Fibroblast of lung (primary cell): ENCODE results near the gene AMN. TPM values are rescaled to one million over a fixed set of nuclear protein-coding genes. Genes with fewer than 3 reads are reported as not detected.

ENCODE experiments used
- DNase-seq, 2 donors: peaks; one replicate each; pipeline versions ENCODE4 v3.0.0 to v3.0.0-alpha.2; 2010; ENCODE audit warnings: low read depth in 2 of 2
- H2AFZ ChIP-seq: 2 replicates; pipeline ENCODE4 v1.5.1; 2012; ENCODE audit warnings: low read length, control low read depth, inconsistent platforms
- H3K27ac ChIP-seq: 2 replicates; pipeline ENCODE4 v1.5.1; 2011; ENCODE audit warnings: low read length, control low read depth; ENCODE audit not compliant: insufficient read depth
- H3K27me3 ChIP-seq: 2 replicates; pipeline ENCODE4 v1.5.1; 2011; ENCODE audit warnings: mild to moderate bottlenecking, low read length; ENCODE audit not compliant: control insufficient read depth, insufficient read depth
- H3K36me3 ChIP-seq: 2 replicates; pipeline ENCODE4 v1.5.1; 2011; ENCODE audit warnings: low read length; ENCODE audit not compliant: control insufficient read depth, insufficient read depth
- H3K4me1 ChIP-seq: 2 replicates; pipeline ENCODE4 v1.5.1; 2011; ENCODE audit warnings: low read length; ENCODE audit not compliant: control insufficient read depth, insufficient read depth; ENCODE audit errors: extremely low read depth
- H3K4me2 ChIP-seq: 2 replicates; pipeline ENCODE4 v1.5.1; 2011; ENCODE audit warnings: low read length, control low read depth; ENCODE audit not compliant: insufficient read depth; ENCODE audit errors: extremely low read depth
- H3K4me3 ChIP-seq, 4 experiments: fragments of 200-600 bp in 1 of 4; sonication (generic) in 1 of 4; replicated peaks in 1 of 4; 2 replicates each; pipeline ENCODE4 v1.5.1; 2011 to 2016; ENCODE audit warnings: low read length in 4 of 4, low read depth in 3 of 4, mild to moderate bottlenecking in 3 of 4, control low read depth in 2 of 4, inconsistent platforms in 1 of 4, mixed read lengths in 1 of 4; ENCODE audit not compliant: insufficient read depth in 1 of 4; ENCODE audit errors: control extremely low read depth in 1 of 4
- H3K79me2 ChIP-seq: 2 replicates; pipeline ENCODE4 v1.5.1; 2012; ENCODE audit warnings: mild to moderate bottlenecking, low read length, inconsistent platforms; ENCODE audit not compliant: control insufficient read depth, insufficient read depth
- H3K9ac ChIP-seq: 2 replicates; pipeline ENCODE4 v1.5.1; 2011; ENCODE audit warnings: mild to moderate bottlenecking, low read length, control low read depth; ENCODE audit not compliant: insufficient read depth
- H3K9me3 ChIP-seq: 2 replicates; pipeline ENCODE4 v1.5.1; 2012; ENCODE audit warnings: low read depth, low read length; ENCODE audit not compliant: control insufficient read depth, insufficient read depth
- H4K20me1 ChIP-seq: 2 replicates; pipeline ENCODE4 v1.5.1; 2011; ENCODE audit warnings: low read length; ENCODE audit not compliant: control insufficient read depth, insufficient read depth; ENCODE audit errors: extremely low read depth
- EZH2 ChIP-seq: IDR thresholded peaks from 2 replicates; pipeline ENCODE4 v1.5.1; 2012; ENCODE audit warnings: low read length, control low read depth, mild to moderate bottlenecking; ENCODE audit errors: missing control alignments
- polyA plus RNA-seq, 2 donors: library from polyadenylated mRNA; depleted of rRNA in 1 of 2; stranded (reverse) in 1 of 2; unstranded in 1 of 2; fragments of >200 nt; gene quantifications; 2 replicates each; pipeline ENCODE4 v1.2.1, GENCODE V29; 2011 to 2012; ENCODE audit warnings: missing spikeins in 1 of 2
- total RNA-seq: library from RNA; depleted of rRNA; stranded (reverse); fragments of >200 nt; gene quantifications from 2 replicates; pipeline ENCODE4 v1.2.1, GENCODE V29; 2014
- TF ChIP-seq, protein P1 (sequence below), 2 donors: IDR thresholded peaks in 1 of 2; conservative IDR thresholded peaks in 1 of 2; 1 replicate in 1 of 2; 2 replicates in 1 of 2; pipeline ENCODE4 v1.5.1; 2011 to 2012; ENCODE audit warnings: low read length in 2 of 2, control low read depth in 1 of 2, inconsistent platforms in 1 of 2, low read depth in 1 of 2, mild to moderate bottlenecking in 1 of 2

AMN gene
- total and polyA plus RNA-seq, 2 donors (not counting 1 experiment from before 2014, with no cell fraction given) = under 0.01 TPM; not detected in 1

GRCh38 chr14:102899516-102899900, 23.0 kb upstream of the AMN start:
- no peak overlapping the region for H2AFZ ChIP-seq
- no peak for DNase-seq
- no peaks in the 10 kb centered on the region for H3K27me3 ChIP-seq
- TF ChIP-seq, protein P1, sequence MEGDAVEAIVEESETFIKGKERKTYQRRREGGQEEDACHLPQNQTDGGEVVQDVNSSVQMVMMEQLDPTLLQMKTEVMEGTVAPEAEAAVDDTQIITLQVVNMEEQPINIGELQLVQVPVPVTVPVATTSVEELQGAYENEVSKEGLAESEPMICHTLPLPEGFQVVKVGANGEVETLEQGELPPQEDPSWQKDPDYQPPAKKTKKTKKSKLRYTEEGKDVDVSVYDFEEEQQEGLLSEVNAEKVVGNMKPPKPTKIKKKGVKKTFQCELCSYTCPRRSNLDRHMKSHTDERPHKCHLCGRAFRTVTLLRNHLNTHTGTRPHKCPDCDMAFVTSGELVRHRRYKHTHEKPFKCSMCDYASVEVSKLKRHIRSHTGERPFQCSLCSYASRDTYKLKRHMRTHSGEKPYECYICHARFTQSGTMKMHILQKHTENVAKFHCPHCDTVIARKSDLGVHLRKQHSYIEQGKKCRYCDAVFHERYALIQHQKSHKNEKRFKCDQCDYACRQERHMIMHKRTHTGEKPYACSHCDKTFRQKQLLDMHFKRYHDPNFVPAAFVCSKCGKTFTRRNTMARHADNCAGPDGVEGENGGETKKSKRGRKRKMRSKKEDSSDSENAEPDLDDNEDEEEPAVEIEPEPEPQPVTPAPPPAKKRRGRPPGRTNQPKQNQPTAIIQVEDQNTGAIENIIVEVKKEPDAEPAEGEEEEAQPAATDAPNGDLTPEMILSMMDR (conservative IDR thresholded peaks at IDR 0.05 in 1 of 2, IDR thresholded peaks at IDR 0.05 in 1 of 2; ENCODE audit: low read depth in 1 of 2, low read length in 2 of 2) = no peak
- no peak for TF ChIP-seq EZH2
- H3K36me3 ChIP-seq = no peaks in the 10 kb centered on the region
- no peak overlapping the region for H3K4me2 ChIP-seq
- no peak overlapping the region for H3K27ac ChIP-seq
- no peaks in the 10 kb centered on the region for H3K9me3 ChIP-seq
- H3K9ac ChIP-seq = no peak overlapping the region
- H3K4me3 ChIP-seq = no peak overlapping the region
- H3K4me1 ChIP-seq = no peaks in the 10 kb centered on the region
- H3K79me2 ChIP-seq = no peaks in the 10 kb centered on the region
- H4K20me1 ChIP-seq = no peaks in the 10 kb centered on the region

- Histone ChIP-seq H3K4me3 (no peak overlapping the region), H3K79me2 (no peaks in the 10 kb centered on the region), H3K36me3 (no peaks in the 10 kb centered on the region), H3K9me3 (no peaks in the 10 kb centered on the region), H3K27me3 (no peaks in the 10 kb centered on the region), H2AFZ (no peak overlapping the region), H3K4me1 (no peaks in the 10 kb centered on the region), H4K20me1 (no peaks in the 10 kb centered on the region), H3K4me2 (no peak overlapping the region), H3K27ac (no peak overlapping the region), H3K9ac (no peak overlapping the region)
- TF ChIP-seq, protein P1 (conservative IDR thresholded peaks at IDR 0.05 in 1 of 2, IDR thresholded peaks at IDR 0.05 in 1 of 2; ENCODE audit: low read depth in 1 of 2, low read length in 2 of 2) = no peak
- no peak for TF ChIP-seq EZH2
- DNase-seq = no peak
These were observed 21.6 kb upstream of the AMN start for GRCh38 chr14:102900631-102901571.

GRCh38 chr14:102901633-102902032, 20.8 kb upstream of the AMN start:
- H3K9ac ChIP-seq = no peak overlapping the region
- no peak for TF ChIP-seq EZH2
- TF ChIP-seq, protein P1 (conservative IDR thresholded peaks at IDR 0.05 in 1 of 2, IDR thresholded peaks at IDR 0.05 in 1 of 2; ENCODE audit: low read depth in 1 of 2, low read length in 2 of 2) = no peak
- H3K4me2 ChIP-seq = no peak overlapping the region
- no peaks in the 10 kb centered on the region for H3K36me3 ChIP-seq
- no peaks in the 10 kb centered on the region for H3K27me3 ChIP-seq
- H3K4me1 ChIP-seq = no peaks in the 10 kb centered on the region
- DNase-seq = no peak
- H3K4me3 ChIP-seq = no peak overlapping the region
- H4K20me1 ChIP-seq = no peaks in the 10 kb centered on the region
- H3K27ac ChIP-seq = no peak overlapping the region
- H2AFZ ChIP-seq = no peak overlapping the region
- H3K79me2 ChIP-seq = no peaks in the 10 kb centered on the region
- H3K9me3 ChIP-seq = no peaks in the 10 kb centered on the region
